ENCODE data around the gene NADSYN1.

NADSYN1 gene

GRCh38 chr11:71507102-71507501, 54.1 kb downstream of the NADSYN1 start:
- Histone ChIP-seq H3K79me2 (ENCODE audit: insufficient read depth, low read length) (no peaks in the 10 kb centered on the region), H3K9ac (ENCODE audit: low read length) (no peak overlapping the region), H3K9me3 (ENCODE audit: low read length) (peaks cover 8% of the 10 kb centered on the region; the same call in 1 of the 2 replicates), H3K36me3 (ENCODE audit: insufficient read depth, low read length) (no peaks in the 10 kb centered on the region), H3K27ac (ENCODE audit: low read depth, low read length, poor library complexity, severe bottlenecking) (no peak overlapping the region), H3F3A (ENCODE audit: insufficient read depth, low read length) (no peaks in the 10 kb centered on the region), H3K27me3 (ENCODE audit: insufficient read depth, low read length) (no peaks in the 10 kb centered on the region), H3K4me2 (ENCODE audit: low read length) (no peak overlapping the region), H2AFZ (ENCODE audit: low read length) (no peak overlapping the region), H3K9me2 (ENCODE audit: low read depth, low read length) (no peaks in the 10 kb centered on the region), H3K4me3 (ENCODE audit: low read depth, low read length, poor library complexity, severe bottlenecking) (no peak overlapping the region), H3K4me1 (ENCODE audit: insufficient read depth, low read length, severe bottlenecking) (no peaks in the 10 kb centered on the region), H4K20me1 (ENCODE audit: insufficient read depth, low read length) (no peaks in the 10 kb centered on the region)
- TF ChIP-seq EZH2 (IDR thresholded peaks at IDR 0.05; ENCODE audit: borderline replicate concordance, low read length) = no peak

DNA sequence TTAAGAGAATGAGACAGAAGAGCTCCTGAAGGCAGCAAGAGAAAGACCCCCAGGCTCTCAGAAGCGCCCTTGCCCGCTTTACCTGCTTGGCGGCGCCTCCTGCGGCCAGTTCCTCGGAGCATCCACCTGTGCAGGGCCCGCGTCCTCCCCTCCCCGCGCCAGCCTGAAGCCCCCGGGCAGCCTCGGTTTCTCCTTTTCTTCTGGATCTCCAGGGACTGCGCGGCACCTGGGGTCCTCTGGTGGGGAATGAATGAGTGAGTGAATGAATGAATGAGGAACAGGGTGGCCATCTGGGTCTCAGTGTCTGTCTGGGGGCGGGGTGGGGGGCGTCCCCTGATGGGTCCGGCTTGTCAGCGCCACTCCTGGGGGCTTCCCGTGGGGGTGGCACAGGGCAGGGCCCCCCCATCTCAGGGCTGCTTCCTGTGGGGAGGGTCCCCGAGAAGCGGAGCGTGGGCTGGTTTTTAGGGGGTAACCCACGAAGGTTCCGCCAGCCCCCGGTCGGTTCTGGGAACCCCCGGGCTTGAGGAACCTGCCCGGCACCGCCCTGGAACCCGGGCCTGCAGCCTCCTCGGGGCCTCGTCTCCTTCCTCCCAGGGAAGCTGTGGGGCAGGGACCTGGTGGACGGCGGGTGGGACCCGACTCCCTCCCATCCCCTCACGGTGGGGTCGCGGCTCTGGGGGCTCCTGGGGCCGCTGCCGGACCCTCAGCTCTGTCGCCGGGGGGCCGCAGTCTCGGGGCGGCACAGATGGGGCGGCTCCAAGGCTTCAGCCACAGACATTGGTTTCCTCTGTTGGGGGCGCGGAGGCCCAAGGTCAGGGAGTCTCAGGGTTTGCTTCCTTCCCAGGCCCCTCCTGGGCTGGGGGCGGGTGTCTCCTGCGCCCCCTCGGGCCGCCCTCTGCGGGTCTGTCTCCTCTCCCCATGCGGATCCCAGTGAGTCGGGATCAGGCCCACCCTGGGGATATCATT, 65.8 kb downstream of the NADSYN1 start:
- H3K4me3 ChIP-seq (ENCODE audit: low read depth, low read length, poor library complexity, severe bottlenecking) = no peak overlapping the region
- H3F3A ChIP-seq (ENCODE audit: insufficient read depth, low read length) = no peaks in the 10 kb centered on the region
- no peak overlapping the region for H3K4me2 ChIP-seq (ENCODE audit: low read length)
- H3K36me3 ChIP-seq (ENCODE audit: insufficient read depth, low read length) = no peaks in the 10 kb centered on the region
- TF ChIP-seq EZH2 (IDR thresholded peaks at IDR 0.05; ENCODE audit: borderline replicate concordance, low read length) = no peak
- TF ChIP-seq, protein P1, sequence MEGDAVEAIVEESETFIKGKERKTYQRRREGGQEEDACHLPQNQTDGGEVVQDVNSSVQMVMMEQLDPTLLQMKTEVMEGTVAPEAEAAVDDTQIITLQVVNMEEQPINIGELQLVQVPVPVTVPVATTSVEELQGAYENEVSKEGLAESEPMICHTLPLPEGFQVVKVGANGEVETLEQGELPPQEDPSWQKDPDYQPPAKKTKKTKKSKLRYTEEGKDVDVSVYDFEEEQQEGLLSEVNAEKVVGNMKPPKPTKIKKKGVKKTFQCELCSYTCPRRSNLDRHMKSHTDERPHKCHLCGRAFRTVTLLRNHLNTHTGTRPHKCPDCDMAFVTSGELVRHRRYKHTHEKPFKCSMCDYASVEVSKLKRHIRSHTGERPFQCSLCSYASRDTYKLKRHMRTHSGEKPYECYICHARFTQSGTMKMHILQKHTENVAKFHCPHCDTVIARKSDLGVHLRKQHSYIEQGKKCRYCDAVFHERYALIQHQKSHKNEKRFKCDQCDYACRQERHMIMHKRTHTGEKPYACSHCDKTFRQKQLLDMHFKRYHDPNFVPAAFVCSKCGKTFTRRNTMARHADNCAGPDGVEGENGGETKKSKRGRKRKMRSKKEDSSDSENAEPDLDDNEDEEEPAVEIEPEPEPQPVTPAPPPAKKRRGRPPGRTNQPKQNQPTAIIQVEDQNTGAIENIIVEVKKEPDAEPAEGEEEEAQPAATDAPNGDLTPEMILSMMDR (IDR thresholded peaks at IDR 0.05; ENCODE audit: low read length) = no peak
- H3K27ac ChIP-seq (ENCODE audit: low read depth, low read length, poor library complexity, severe bottlenecking) = no peak overlapping the region
- no peaks in the 10 kb centered on the region for H3K79me2 ChIP-seq (ENCODE audit: insufficient read depth, low read length)
- no peak overlapping the region for H2AFZ ChIP-seq (ENCODE audit: low read length)
- H3K27me3 ChIP-seq (ENCODE audit: insufficient read depth, low read length) = no peaks in the 10 kb centered on the region
- H4K20me1 ChIP-seq (ENCODE audit: insufficient read depth, low read length) = no peaks in the 10 kb centered on the region
- no peaks in the 10 kb centered on the region for H3K9me3 ChIP-seq (ENCODE audit: low read length)
- H3K9ac ChIP-seq (ENCODE audit: low read length) = no peak overlapping the region
- no peaks in the 10 kb centered on the region for H3K4me1 ChIP-seq (ENCODE audit: insufficient read depth, low read length, severe bottlenecking)
- no peaks in the 10 kb centered on the region for H3K9me2 ChIP-seq (ENCODE audit: low read depth, low read length)

GRCh38 chr11:71519546-71519945, 66.5 kb downstream of the NADSYN1 start:
- Histone ChIP-seq H3K36me3 (ENCODE audit: insufficient read depth, low read length) (no peaks in the 10 kb centered on the region), H3K27me3 (ENCODE audit: insufficient read depth, low read length) (no peaks in the 10 kb centered on the region), H3K9me2 (ENCODE audit: low read depth, low read length) (no peaks in the 10 kb centered on the region), H3K4me2 (ENCODE audit: low read length) (no peak overlapping the region), H3K9me3 (ENCODE audit: low read length) (no peaks in the 10 kb centered on the region), H3K27ac (ENCODE audit: low read depth, low read length, poor library complexity, severe bottlenecking) (no peak overlapping the region), H3F3A (ENCODE audit: insufficient read depth, low read length) (no peaks in the 10 kb centered on the region), H3K4me3 (ENCODE audit: low read depth, low read length, poor library complexity, severe bottlenecking) (no peak overlapping the region), H3K79me2 (ENCODE audit: insufficient read depth, low read length) (no peaks in the 10 kb centered on the region), H3K9ac (ENCODE audit: low read length) (no peak overlapping the region), H2AFZ (ENCODE audit: low read length) (no peak overlapping the region), H3K4me1 (ENCODE audit: insufficient read depth, low read length, severe bottlenecking) (no peaks in the 10 kb centered on the region), H4K20me1 (ENCODE audit: insufficient read depth, low read length) (no peaks in the 10 kb centered on the region)
- TF ChIP-seq EZH2 (IDR thresholded peaks at IDR 0.05; ENCODE audit: borderline replicate concordance, low read length) = no peak
- TF ChIP-seq, protein P1 (IDR thresholded peaks at IDR 0.05; ENCODE audit: low read length) = no peak
